H7 (cell line): ENCODE data around the gene P3H3. TPM values are rescaled to one million over a fixed set of nuclear protein-coding genes. Genes with fewer than 3 reads are reported as not detected.

ENCODE experiments used
- DNase-seq: peaks from one replicate; pipeline ENCODE4 v3.0.0; 2012
- H3K27me3 ChIP-seq: 2 replicates; pipeline ENCODE4 v1.6.0; 2011; ENCODE audit warnings: mild to moderate bottlenecking, low read length; ENCODE audit not compliant: control insufficient read depth, insufficient read depth
- H3K36me3 ChIP-seq: replicated peaks from 2 replicates; pipeline ENCODE4 v1.5.1; 2011; ENCODE audit warnings: low read length; ENCODE audit not compliant: control insufficient read depth, insufficient read depth
- H3K4me3 ChIP-seq: 2 replicates; pipeline ENCODE4 v1.5.1; 2011; ENCODE audit warnings: low read depth, mild to moderate bottlenecking, control low read depth, low read length, moderate library complexity; ENCODE audit not compliant: insufficient read depth
- total RNA-seq: library from RNA; depleted of rRNA; stranded (reverse); fragments of >200 nt; shearing (Covaris generic); gene quantifications from 2 replicates; pipeline ENCODE4 v1.2.3, GENCODE V29; 2014

Gene P3H3
- total RNA-seq, 1 experiment from 2014 or later, result 38.0 TPM

- Histone ChIP-seq H3K27me3 (peaks cover 31% of the 10 kb centered on the region), H3K36me3 (peaks cover 22% of the 10 kb centered on the region), H3K4me3 (peak overlapping the region; percentile 97)
- DNase-seq, result peak; percentile 92
These were observed 751 bp downstream of the P3H3 start for GRCh38 chr12:6828781-6829535.

- no peak for DNase-seq
- Histone ChIP-seq H3K4me3 (peak overlapping the region; percentile 97), H3K27me3 (peaks cover 24% of the 10 kb centered on the region), H3K36me3 (peaks cover 25% of the 10 kb centered on the region)
These were observed 1.5 kb downstream of the P3H3 start for GRCh38 chr12:6829536-6830220.

GRCh38 chr12:6830286-6830890 lies 2.2 kb downstream of the P3H3 start:
- DNase-seq, result no peak
- H3K36me3 ChIP-seq, result peaks cover 25% of the 10 kb centered on the region
- no peak overlapping the region for H3K4me3 ChIP-seq
- H3K27me3 ChIP-seq, result peaks cover 17% of the 10 kb centered on the region

GRCh38 chr12:6830999-6831398 lies 2.8 kb downstream of the P3H3 start:
- Histone ChIP-seq H3K27me3 (peaks cover 12% of the 10 kb centered on the region), H3K4me3 (no peak overlapping the region), H3K36me3 (peaks cover 25% of the 10 kb centered on the region)
- DNase-seq, result no peak

GRCh38 chr12:6831450-6831995 lies 3.3 kb downstream of the P3H3 start:
- peaks cover 7% of the 10 kb centered on the region for H3K27me3 ChIP-seq
- peaks cover 28% of the 10 kb centered on the region for H3K36me3 ChIP-seq
- no peak overlapping the region for H3K4me3 ChIP-seq
- DNase-seq, result no peak

GRCh38 chr12:6832125-6832524 lies 3.9 kb downstream of the P3H3 start:
- no peak for DNase-seq
- Histone ChIP-seq H3K36me3 (peaks cover 31% of the 10 kb centered on the region), H3K4me3 (no peak overlapping the region), H3K27me3 (peaks cover under 1% of the 10 kb centered on the region; the same call in 1 of the 2 replicates)

GRCh38 chr12:6833189-6833890 lies 5.1 kb downstream of the P3H3 start:
- Histone ChIP-seq H3K27me3 (no peaks in the 10 kb centered on the region; the same call in 1 of the 2 replicates), H3K4me3 (no peak overlapping the region), H3K36me3 (peaks cover 34% of the 10 kb centered on the region)
- no peak for DNase-seq

- H3K27me3 ChIP-seq, result no peaks in the 10 kb centered on the region
- H3K36me3 ChIP-seq, result peaks cover 36% of the 10 kb centered on the region
- DNase-seq, result no peak
- no peak overlapping the region for H3K4me3 ChIP-seq
These were observed 6.0 kb downstream of the P3H3 start for GRCh38 chr12:6834254-6834653.

- Histone ChIP-seq H3K27me3 (no peaks in the 10 kb centered on the region), H3K36me3 (peaks cover 40% of the 10 kb centered on the region), H3K4me3 (no peak overlapping the region)
- DNase-seq, result no peak
These were observed 6.7 kb downstream of the P3H3 start for GRCh38 chr12:6834873-6835272.

- no peak for DNase-seq
- no peak overlapping the region for H3K4me3 ChIP-seq
- H3K27me3 ChIP-seq, result no peaks in the 10 kb centered on the region
- peaks cover 27% of the 10 kb centered on the region for H3K36me3 ChIP-seq
These were observed 8.6 kb downstream of the P3H3 start for GRCh38 chr12:6836851-6837250.

- no peak overlapping the region for H3K4me3 ChIP-seq
- H3K36me3 ChIP-seq, result peaks cover 24% of the 10 kb centered on the region
- DNase-seq, result no peak
- no peaks in the 10 kb centered on the region for H3K27me3 ChIP-seq
These were observed 9.3 kb downstream of the P3H3 start for GRCh38 chr12:6837370-6838060.

GRCh38 chr12:6838854-6839253 lies 10.6 kb downstream of the P3H3 start:
- DNase-seq, result no peak
- Histone ChIP-seq H3K4me3 (no peak overlapping the region), H3K36me3 (peaks cover 21% of the 10 kb centered on the region), H3K27me3 (no peaks in the 10 kb centered on the region)

- DNase-seq, result peak; percentile 89
- H3K36me3 ChIP-seq, result peaks cover 18% of the 10 kb centered on the region
These were observed 11.4 kb downstream of the P3H3 start for GRCh38 chr12:6839482-6840201.

More at GRCh38 chr12:6839482-6840201, 11.4 kb downstream of the P3H3 start:
- Histone ChIP-seq H3K27me3 (no peaks in the 10 kb centered on the region), H3K4me3 (no peak overlapping the region)
